Keratinocyte (primary cell): ENCODE data around the gene DHRS4. TPM values are rescaled to one million over a fixed set of nuclear protein-coding genes. Genes with fewer than 3 reads are reported as not detected.

ENCODE experiments used
- DNase-seq: peaks from one replicate; pipeline ENCODE4 v3.0.0-alpha.2; 2011; ENCODE audit warnings: low read depth, missing footprints, low spot score
- FAIRE-seq: peaks from 2 replicates; lab custom pipeline; 2011; peaks lifted over from hg19 to GRCh38; lab: Jason Lieb, UNC
- H2AFZ ChIP-seq: 2 replicates; pipeline ENCODE4 v1.6.0; 2012; ENCODE audit warnings: low read length, control low read depth, inconsistent platforms; ENCODE audit not compliant: control insufficient read depth
- H3K27ac ChIP-seq: 2 replicates; pipeline ENCODE4 v1.5.1; 2011; ENCODE audit warnings: low read length; ENCODE audit not compliant: control insufficient read depth, insufficient read depth
- H3K27me3 ChIP-seq: 3 replicates; pipeline ENCODE4 v1.6.0; 2011; ENCODE audit warnings: low read length; ENCODE audit not compliant: control insufficient read depth, insufficient read depth; ENCODE audit errors: extremely low read depth
- H3K36me3 ChIP-seq, 2 experiments: 2 replicates in 1 of 2; 3 replicates in 1 of 2; pipeline ENCODE4 v1.5.1; 2011; ENCODE audit warnings: low read length in 2 of 2, mild to moderate bottlenecking in 1 of 2; ENCODE audit not compliant: control insufficient read depth in 2 of 2, insufficient read depth in 2 of 2; ENCODE audit errors: extremely low read depth in 1 of 2
- H3K4me1 ChIP-seq: 3 replicates; pipeline ENCODE4 v1.5.1; 2011; ENCODE audit warnings: low read length; ENCODE audit not compliant: control insufficient read depth, insufficient read depth; ENCODE audit errors: extremely low read depth
- H3K4me2 ChIP-seq: 3 replicates; pipeline ENCODE4 v1.6.0; 2011; ENCODE audit warnings: low read depth, low read length; ENCODE audit not compliant: control insufficient read depth, insufficient read depth; ENCODE audit errors: extremely low read depth
- H3K4me3 ChIP-seq, 3 experiments: fragments of 200-600 bp in 1 of 3; sonication (generic) in 1 of 3; 2 replicates in 2 of 3; 3 replicates in 1 of 3; pipeline ENCODE4 v1.5.1; 2011 to 2016; ENCODE audit warnings: low read length in 3 of 3, mild to moderate bottlenecking in 3 of 3, control low read depth in 2 of 3, inconsistent platforms in 1 of 3, low read depth in 1 of 3, mixed read lengths in 1 of 3, mixed run types in 1 of 3, moderate library complexity in 1 of 3; ENCODE audit not compliant: control insufficient read depth in 2 of 3, insufficient read depth in 2 of 3; ENCODE audit errors: extremely low read depth in 1 of 3
- H3K79me2 ChIP-seq: 2 replicates; pipeline ENCODE4 v1.6.0; 2012; ENCODE audit warnings: low read length; ENCODE audit not compliant: control insufficient read depth, insufficient read depth
- H3K9ac ChIP-seq: 3 replicates; pipeline ENCODE4 v1.6.0; 2011; ENCODE audit warnings: low read length; ENCODE audit not compliant: control insufficient read depth, insufficient read depth; ENCODE audit errors: extremely low read depth
- H3K9me1 ChIP-seq: 3 replicates; pipeline ENCODE4 v1.6.0; 2011; ENCODE audit warnings: low read length; ENCODE audit not compliant: control insufficient read depth, insufficient read depth; ENCODE audit errors: extremely low read depth
- H3K9me3 ChIP-seq: 2 replicates; pipeline ENCODE4 v1.5.1; 2012; ENCODE audit warnings: low read depth, low read length; ENCODE audit not compliant: control insufficient read depth
- H4K20me1 ChIP-seq: 3 replicates; pipeline ENCODE4 v1.6.0; 2011; ENCODE audit warnings: low read length; ENCODE audit not compliant: control insufficient read depth, insufficient read depth; ENCODE audit errors: extremely low read depth
- EZH2 ChIP-seq: IDR thresholded peaks from one replicate; pipeline ENCODE4 v1.6.1; 2012; ENCODE audit warnings: inconsistent platforms, mild to moderate bottlenecking, low read length, moderate library complexity
- dilution Hi-C: fragments of 300-500 bp; cut with MboI; formaldehyde crosslinking; loops from one replicate; pipeline ENCODE4 v1.7.0; 2020; ENCODE audit warnings: low sequenced_read_pairs; ENCODE audit not compliant: extremely low pct_ligation_motif_present
- polyA plus RNA-seq, 5 experiments: library from polyadenylated mRNA; depleted of rRNA in 3 of 5; stranded (reverse) in 3 of 5; stranded (forward) in 1 of 5; unstranded in 1 of 5; fragments of >200 nt; gene quantifications; 1 replicate in 1 of 5; 2 replicates in 3 of 5; 3 replicates in 1 of 5; pipeline versions ENCODE4 v1.2.1 to v1.2.3, GENCODE V29; 2011 to 2012; ENCODE audit warnings: missing spikeins in 2 of 5, low read depth in 1 of 5, low replicate concordance in 1 of 5
- TF ChIP-seq, protein P1 (sequence below), 3 experiments: IDR thresholded peaks in 1 of 3; conservative IDR thresholded peaks in 1 of 3; optimal IDR thresholded peaks in 1 of 3; 2 replicates in 2 of 3; 3 replicates in 1 of 3; pipeline versions ENCODE3 to v1.5.1; 2011; ENCODE audit warnings: low read length in 3 of 3, mild to moderate bottlenecking in 3 of 3, moderate library complexity in 2 of 3, control low read depth in 1 of 3, inconsistent platforms in 1 of 3; ENCODE audit not compliant: insufficient read depth in 2 of 3; ENCODE audit errors: extremely low read depth in 1 of 3

The DHRS4 gene
- polyA plus RNA-seq, 1 donor (not counting 4 experiments of a cell fraction or from before 2014, with no cell fraction given), result 22.8 TPM

DNA sequence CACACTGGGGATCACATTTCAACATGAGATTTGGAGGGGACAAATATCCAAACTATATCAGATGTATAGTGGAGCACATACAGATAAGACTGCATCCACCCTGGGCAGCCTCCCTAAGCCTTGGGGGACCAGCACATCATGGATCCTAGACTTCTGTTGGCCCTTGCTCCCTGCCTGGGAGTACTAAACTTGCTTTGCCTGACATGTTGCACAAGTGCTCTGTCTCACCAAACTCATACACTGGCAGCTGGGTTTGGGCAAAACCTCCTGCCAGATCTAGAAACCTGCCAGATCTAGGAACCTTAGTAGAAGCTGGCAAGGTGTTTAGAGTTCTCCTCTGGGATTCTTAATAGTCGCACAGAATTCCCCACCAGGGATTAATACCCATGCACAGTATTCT, 18.4 kb upstream of the DHRS4 start:
- Histone ChIP-seq H3K4me3 (no peak overlapping the region), H3K27ac (no peak overlapping the region), H3K4me1 (no peaks in the 10 kb centered on the region), H3K9me3 (no peaks in the 10 kb centered on the region), H3K9me1 (no peaks in the 10 kb centered on the region), H4K20me1 (no peaks in the 10 kb centered on the region), H2AFZ (no peak overlapping the region), H3K27me3 (peaks cover 4% of the 10 kb centered on the region), H3K79me2 (no peaks in the 10 kb centered on the region), H3K9ac (no peak overlapping the region), H3K4me2 (no peak overlapping the region), H3K36me3 (no peaks in the 10 kb centered on the region)
- dilution Hi-C loops, result no loop called here
- no peak for DNase-seq
- no peak for FAIRE-seq
- TF ChIP-seq EZH2, result no peak
- TF ChIP-seq, protein P1, sequence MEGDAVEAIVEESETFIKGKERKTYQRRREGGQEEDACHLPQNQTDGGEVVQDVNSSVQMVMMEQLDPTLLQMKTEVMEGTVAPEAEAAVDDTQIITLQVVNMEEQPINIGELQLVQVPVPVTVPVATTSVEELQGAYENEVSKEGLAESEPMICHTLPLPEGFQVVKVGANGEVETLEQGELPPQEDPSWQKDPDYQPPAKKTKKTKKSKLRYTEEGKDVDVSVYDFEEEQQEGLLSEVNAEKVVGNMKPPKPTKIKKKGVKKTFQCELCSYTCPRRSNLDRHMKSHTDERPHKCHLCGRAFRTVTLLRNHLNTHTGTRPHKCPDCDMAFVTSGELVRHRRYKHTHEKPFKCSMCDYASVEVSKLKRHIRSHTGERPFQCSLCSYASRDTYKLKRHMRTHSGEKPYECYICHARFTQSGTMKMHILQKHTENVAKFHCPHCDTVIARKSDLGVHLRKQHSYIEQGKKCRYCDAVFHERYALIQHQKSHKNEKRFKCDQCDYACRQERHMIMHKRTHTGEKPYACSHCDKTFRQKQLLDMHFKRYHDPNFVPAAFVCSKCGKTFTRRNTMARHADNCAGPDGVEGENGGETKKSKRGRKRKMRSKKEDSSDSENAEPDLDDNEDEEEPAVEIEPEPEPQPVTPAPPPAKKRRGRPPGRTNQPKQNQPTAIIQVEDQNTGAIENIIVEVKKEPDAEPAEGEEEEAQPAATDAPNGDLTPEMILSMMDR (optimal IDR thresholded peaks at IDR 0.05 in 1 of 3, IDR thresholded peaks at IDR 0.05 in 1 of 3, conservative IDR thresholded peaks at IDR 0.05 in 1 of 3; ENCODE audit: extremely low read depth in 1 of 3, insufficient read depth in 2 of 3, low read length in 3 of 3), result no peak

DNA sequence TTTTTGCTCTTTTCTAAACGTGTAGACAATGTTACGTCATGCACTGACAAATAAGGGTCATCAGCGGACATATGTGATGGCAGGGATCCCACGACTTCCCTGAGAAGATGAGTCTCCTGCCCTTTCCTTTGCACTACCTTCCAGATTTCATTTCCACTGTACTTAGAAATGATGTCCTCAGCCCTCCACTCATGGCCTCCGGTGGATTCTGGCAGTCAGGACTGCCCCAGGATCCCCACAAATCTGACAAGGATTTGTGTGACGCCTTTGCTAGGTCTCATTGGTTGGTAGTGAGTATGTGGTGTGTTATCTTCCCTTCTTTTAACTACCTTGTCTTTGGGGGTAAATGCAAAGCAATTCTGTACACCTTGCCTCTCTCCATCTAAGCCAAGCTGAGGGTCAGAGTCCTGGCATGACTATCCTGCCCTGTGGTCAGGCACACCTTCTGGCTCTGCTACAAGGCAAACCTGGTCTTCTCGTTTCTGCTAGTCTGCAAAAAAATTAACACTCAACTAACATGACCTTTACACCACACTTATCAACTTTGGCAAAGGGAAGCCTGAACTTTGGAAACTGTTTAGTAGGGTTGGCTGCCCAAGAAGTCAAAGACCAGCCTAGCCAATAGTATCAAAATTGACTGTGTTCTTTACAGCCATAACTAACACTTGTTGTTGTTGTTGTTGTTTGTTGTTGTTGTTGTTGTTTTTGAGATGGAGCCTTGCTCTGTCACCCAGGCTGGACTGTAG, 17.3 kb upstream of the DHRS4 start:
- H3K4me2 ChIP-seq, result no peak overlapping the region
- TF ChIP-seq EZH2, result no peak
- TF ChIP-seq, protein P1 (optimal IDR thresholded peaks at IDR 0.05 in 1 of 3, IDR thresholded peaks at IDR 0.05 in 1 of 3, conservative IDR thresholded peaks at IDR 0.05 in 1 of 3; ENCODE audit: extremely low read depth in 1 of 3, insufficient read depth in 2 of 3, low read length in 3 of 3), result no peak
- no peak overlapping the region for H3K9ac ChIP-seq
- H2AFZ ChIP-seq, result no peak overlapping the region
- no peaks in the 10 kb centered on the region for H3K4me1 ChIP-seq
- no peaks in the 10 kb centered on the region for H3K9me1 ChIP-seq
- DNase-seq (no peak), FAIRE-seq (no peak)
- no peak overlapping the region for H3K4me3 ChIP-seq
- H4K20me1 ChIP-seq, result no peaks in the 10 kb centered on the region
- H3K9me3 ChIP-seq, result no peaks in the 10 kb centered on the region
- peaks cover 4% of the 10 kb centered on the region for H3K27me3 ChIP-seq
- dilution Hi-C loops, result no loop called here
- H3K79me2 ChIP-seq, result no peaks in the 10 kb centered on the region
- no peak overlapping the region for H3K27ac ChIP-seq
- peaks cover 0 to 4% of the 10 kb centered on the region in 2 experiments for H3K36me3 ChIP-seq
